Activated T-cell treated with anti-CD3 and anti-CD28 coated beads, Interleukin-2, amount 50 U/mL, for 4 hours (primary cell): ENCODE results near the gene CCM2. TPM values are rescaled to one million over a fixed set of nuclear protein-coding genes. Genes with fewer than 3 reads are reported as not detected.

Source experiments
- ATAC-seq, 2 donors: fragments of 200-7000 bp; cut with Tn5 transposase; one replicate each; pipeline ENCODE4 v1.10.0; 2021
- DNase-seq: peaks from one replicate; pipeline ENCODE4 v3.0.0-alpha.2; 2020
- H3K27me3 Mint-ChIP-seq: one replicate; pipeline ENCODE4 v1.8.0; 2021; ENCODE audit warnings: low read depth, mixed read lengths
- H3K36me3 Mint-ChIP-seq: one replicate; pipeline ENCODE4 v1.8.0; 2022; ENCODE audit warnings: mixed read lengths; ENCODE audit not compliant: insufficient read depth
- H3K4me1 Mint-ChIP-seq: one replicate; pipeline ENCODE4 v1.8.0; 2021; ENCODE audit warnings: low read depth, mixed read lengths
- H3K4me3 Mint-ChIP-seq: one replicate; pipeline ENCODE4 v1.8.0; 2021; ENCODE audit warnings: mild to moderate bottlenecking, moderate library complexity, mixed read lengths
- H3K9me3 Mint-ChIP-seq: one replicate; pipeline ENCODE4 v1.8.0; 2021; ENCODE audit warnings: mixed read lengths
- total RNA-seq, 3 donors: library from RNA; stranded (reverse); gene quantifications; one replicate each; pipeline ENCODE4 v1.2.1, GENCODE V29; 2021

The CCM2 gene
- total RNA-seq, 3 donors from 2014 or later, result 35.9 to 38.2 (median 36.6) TPM

DNA sequence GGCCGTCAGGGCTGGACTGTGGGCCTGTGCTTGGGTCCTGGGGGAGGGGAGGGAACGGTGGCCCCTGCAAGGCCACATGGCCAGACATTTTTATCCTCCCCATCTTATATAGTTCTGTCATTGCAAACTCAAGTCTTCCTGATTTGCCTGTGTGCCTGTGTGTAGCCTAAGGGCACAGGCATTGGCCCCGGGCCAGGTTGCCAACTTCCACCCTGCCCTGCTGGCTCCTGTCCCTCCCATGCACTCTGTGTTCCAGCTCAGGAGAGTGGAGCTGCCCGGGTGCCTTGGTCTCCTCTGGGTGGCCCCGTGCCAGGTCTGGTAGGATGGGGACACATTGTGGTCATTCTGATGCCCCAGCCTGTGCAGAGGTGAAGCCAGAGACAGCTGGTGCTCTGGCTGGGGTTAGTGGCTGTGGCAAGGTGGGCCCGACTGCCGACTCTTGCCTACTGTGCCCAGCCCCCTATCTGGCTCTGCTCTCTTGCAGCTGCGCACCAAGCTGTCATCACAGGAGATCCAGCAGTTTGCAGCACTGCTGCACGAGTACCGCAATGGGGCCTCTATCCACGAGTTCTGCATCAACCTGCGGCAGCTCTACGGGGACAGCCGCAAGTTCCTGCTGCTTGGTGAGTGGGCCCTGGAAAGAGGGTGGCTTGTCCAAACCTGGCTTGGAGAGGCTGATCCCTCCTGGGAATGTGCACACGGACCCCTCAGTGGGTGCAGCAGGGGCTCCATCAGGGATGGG, 74.0 kb downstream of the CCM2 start:
- Mint-ChIP-seq H3K9me3 (no peaks in the 10 kb centered on the region), H3K36me3 (peaks cover 39% of the 10 kb centered on the region), H3K4me3 (no peak overlapping the region), H3K4me1 (peaks cover 8% of the 10 kb centered on the region), H3K27me3 (no peaks in the 10 kb centered on the region)
- ATAC-seq (no peak), DNase-seq (no peak)

DNA sequence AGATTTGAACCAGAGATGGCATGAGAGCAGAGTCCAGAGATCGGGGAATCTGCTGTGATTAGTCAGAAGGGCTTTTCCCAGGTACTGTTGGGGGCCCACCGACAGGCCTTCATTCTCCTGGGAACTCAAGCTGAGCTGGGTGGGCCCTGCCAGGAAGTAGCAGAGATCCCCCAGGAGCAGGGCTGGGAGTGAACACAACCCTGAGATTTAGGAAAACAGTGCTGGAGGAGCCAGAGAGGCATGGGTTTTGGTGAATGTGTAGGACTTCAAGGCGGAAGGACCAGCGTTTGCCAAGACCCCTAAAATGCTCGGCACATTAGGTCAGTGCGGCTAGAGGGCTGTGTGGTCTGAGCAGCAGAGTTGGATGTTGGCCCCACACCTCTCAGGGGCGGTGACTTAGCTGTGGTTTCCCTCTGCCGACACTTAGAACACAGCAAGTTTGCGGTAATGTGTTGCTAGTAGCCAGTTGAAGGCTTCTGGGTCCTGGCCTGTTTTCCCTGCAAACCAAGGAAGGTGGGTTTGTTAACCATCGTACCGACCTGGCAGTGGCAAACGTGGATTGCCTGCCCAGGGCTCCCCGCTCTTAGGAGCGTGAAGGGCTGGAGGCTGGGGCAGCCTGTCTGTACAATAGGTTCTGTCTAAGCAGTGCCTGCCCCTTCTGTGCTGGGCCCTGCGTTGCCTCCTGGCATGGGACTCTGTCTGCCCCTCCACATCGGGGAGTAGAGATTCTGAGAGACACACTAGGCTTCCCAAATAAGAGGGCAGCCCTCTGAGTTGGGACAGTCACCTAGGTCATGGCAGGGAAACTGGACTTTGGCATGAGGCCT, 74.7 kb downstream of the CCM2 start:
- ATAC-seq (no peak), DNase-seq (no peak)
- H3K27me3 Mint-ChIP-seq, result no peaks in the 10 kb centered on the region
- no peaks in the 10 kb centered on the region for H3K9me3 Mint-ChIP-seq
- no peak overlapping the region for H3K4me3 Mint-ChIP-seq
- H3K4me1 Mint-ChIP-seq, result peaks cover 8% of the 10 kb centered on the region
- peaks cover 35% of the 10 kb centered on the region for H3K36me3 Mint-ChIP-seq

DNA sequence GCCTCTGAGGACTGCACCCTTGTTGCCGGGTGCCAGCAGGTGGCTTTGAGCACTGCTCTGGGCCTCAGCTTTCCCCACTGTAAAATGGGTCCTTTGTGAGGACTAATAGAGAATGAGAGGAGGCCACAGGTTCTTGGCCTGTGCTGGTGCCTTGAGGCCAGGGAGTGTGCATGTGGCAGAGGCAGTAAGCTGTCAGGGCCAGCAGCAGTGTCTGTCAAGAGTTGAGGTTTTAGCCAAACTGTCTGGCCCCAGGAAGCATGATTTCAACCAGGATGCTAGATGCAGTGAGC, 75.3 kb downstream of the CCM2 start:
- Mint-ChIP-seq H3K4me1 (peaks cover 8% of the 10 kb centered on the region), H3K27me3 (no peaks in the 10 kb centered on the region), H3K36me3 (peaks cover 31% of the 10 kb centered on the region), H3K9me3 (no peaks in the 10 kb centered on the region), H3K4me3 (no peak overlapping the region)
- DNase-seq (no peak), ATAC-seq (no peak)

DNA sequence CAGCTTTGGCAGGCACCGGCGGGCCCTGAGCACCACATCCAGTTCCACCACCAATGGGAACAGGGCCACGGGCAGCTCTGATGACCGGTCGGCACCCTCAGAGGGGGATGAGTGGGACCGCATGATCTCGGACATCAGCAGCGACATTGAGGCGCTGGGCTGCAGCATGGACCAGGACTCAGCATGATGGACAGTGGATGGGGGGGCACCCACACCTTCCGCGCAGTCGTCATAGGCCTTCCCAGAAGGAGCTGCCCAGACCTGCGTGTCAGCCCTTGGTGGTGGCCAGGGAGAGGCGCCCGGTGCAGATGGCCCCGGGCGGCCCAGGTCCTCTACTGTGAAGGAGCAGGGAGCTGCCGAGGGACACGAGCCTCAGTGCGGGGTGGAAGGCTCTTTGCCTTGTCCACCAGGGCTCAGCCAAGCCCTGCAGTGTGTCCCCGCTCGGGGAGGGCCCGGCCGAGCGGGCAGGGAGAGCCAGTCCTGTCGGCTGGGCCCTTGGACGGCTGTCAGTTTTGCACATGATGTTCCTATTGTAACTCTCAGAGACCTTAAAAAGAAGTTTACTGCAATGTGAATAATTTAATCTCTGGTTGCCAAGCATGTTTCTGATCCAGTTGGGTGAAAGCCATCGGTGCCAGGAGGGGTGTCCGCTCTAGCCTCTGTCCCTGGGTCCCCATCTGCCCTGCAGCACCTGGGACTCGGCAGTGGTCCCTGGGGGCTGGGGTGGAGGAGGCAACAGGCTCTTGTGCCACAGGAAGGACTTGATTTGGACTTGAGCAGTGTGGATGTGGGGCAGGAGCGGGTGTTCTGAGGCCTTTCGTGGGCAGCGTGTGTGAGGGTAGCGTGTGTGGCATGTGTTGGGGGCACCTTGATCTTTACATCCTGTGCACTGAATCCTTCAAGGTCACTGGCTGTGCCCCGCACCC, 76.1 kb downstream of the CCM2 start:
- H3K27me3 Mint-ChIP-seq, result no peaks in the 10 kb centered on the region
- peaks cover 31% of the 10 kb centered on the region for H3K36me3 Mint-ChIP-seq

DNA sequence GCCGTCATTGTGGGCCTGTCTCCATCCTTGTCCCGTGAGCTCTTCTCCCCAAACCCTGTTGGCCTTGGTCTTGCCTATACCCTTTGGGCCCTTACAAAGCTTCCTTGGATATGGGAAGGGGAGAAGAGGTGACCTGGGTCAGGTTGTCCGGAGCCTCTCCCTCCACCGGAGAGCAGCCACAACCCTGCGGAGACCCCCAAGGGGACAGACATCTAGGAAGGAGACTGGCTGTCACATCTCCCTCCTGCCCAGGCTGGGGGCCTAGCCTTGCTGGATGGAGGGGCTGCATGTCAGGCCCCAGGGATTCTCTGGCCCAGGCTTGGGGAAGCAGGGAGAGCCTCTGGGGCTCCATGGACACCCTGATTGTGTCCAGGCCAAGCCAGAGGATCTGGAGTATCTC, 76.9 kb downstream of the CCM2 start:
- H3K4me3 Mint-ChIP-seq, result no peak overlapping the region
- H3K36me3 Mint-ChIP-seq, result peaks cover 27% of the 10 kb centered on the region
- DNase-seq, result no peak
- no peak for ATAC-seq
- H3K4me1 Mint-ChIP-seq, result peaks cover 6% of the 10 kb centered on the region
- H3K9me3 Mint-ChIP-seq, result no peaks in the 10 kb centered on the region
- H3K27me3 Mint-ChIP-seq, result no peaks in the 10 kb centered on the region

More for the DNA sequence above, 76.1 kb downstream of the CCM2 start:
- no peaks in the 10 kb centered on the region for H3K9me3 Mint-ChIP-seq
- H3K4me3 Mint-ChIP-seq, result no peak overlapping the region
- DNase-seq (no peak), ATAC-seq (no peak)
- peaks cover 8% of the 10 kb centered on the region for H3K4me1 Mint-ChIP-seq

DNA sequence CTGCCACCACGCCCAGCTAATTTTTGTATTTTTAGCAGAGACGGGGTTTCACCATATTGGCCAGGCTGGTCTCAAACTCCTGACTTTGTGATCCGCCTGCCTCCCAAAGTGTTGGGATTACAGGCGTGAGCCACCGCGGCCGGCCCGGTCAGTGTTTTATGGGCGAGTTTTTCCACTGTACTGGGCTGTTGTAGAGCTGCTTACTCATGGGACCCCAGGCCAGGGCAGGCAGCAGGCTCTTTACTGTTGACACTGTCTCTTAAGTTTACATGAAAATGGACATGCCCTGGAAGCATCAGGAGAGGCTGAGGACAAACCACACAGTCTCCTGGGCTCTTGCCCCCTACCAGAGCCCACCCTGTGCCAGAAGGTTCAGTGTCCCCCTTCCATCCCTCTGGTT, 77.6 kb downstream of the CCM2 start:
- ATAC-seq (no peak), DNase-seq (no peak)
- Mint-ChIP-seq H3K27me3 (no peaks in the 10 kb centered on the region), H3K4me1 (peaks cover 6% of the 10 kb centered on the region), H3K9me3 (no peaks in the 10 kb centered on the region), H3K4me3 (no peak overlapping the region), H3K36me3 (peaks cover 24% of the 10 kb centered on the region)

DNA sequence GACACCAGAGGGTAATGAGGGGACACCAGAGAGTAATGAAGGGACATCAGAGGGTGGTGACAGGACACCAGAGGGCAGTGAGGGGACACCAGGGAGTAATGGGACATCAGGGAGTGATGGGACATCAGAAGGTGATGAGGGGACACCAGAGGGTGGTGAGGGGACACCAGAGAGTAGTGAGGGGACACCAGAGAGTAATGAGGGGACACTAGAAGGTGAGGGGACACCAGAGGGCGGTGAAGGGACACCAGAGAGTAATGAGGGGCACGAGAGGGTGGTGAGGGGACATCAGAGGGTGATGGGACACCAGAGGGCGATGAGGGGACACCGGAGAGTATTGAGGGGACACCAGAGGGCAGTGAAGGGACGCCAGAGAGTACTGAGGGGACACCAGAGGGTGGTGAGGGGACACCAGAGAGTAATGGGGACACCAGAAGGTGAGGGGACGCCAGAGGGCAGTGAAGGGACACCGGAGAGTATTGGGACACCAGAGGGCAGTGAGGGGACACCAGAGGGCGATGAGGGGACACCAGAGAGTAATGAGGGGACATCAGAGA, 78.2 kb downstream of the CCM2 start:
- Mint-ChIP-seq H3K36me3 (peaks cover 18% of the 10 kb centered on the region), H3K27me3 (no peaks in the 10 kb centered on the region), H3K9me3 (no peaks in the 10 kb centered on the region), H3K4me1 (peaks cover 2% of the 10 kb centered on the region), H3K4me3 (no peak overlapping the region)
- no peak for DNase-seq
- ATAC-seq, result no peak

DNA sequence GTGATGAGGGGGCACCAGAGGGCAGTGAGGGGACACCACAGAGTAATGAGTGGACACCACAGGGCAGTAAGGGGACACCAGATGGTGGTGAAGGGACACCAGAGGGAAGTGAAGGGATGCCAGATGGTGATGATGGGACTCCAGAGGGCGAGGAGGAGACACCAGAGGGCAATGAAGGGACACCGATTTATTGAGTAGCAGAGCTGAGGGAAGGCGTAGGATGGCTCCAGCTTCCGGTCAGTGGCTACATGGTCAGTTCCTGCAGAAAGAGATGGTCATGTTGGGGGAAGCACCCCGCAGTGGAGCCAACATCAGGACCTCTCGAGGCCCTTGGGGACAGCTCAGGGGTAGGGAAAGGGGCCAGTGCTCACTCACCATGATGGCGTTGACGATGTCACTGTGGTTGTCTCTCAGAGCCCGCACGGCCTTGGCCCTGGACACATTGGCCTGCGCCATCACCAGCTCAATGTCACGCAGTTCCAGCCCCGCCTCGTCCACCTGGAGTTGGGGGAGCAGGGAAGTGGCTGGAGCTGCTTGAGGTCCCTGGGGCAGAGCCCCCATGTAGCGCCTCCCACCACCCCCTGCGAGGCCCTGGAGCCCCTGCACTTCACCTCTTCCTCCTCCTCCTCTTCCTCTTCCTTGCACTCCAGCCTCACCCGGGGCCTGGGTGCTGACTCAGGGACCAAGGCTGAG, 80.4 kb downstream of the CCM2 start:
- DNase-seq (no peak), ATAC-seq (no peak)
- H3K4me1 Mint-ChIP-seq, result no peaks in the 10 kb centered on the region
- H3K27me3 Mint-ChIP-seq, result no peaks in the 10 kb centered on the region
- H3K4me3 Mint-ChIP-seq, result no peak overlapping the region
- peaks cover 3% of the 10 kb centered on the region for H3K36me3 Mint-ChIP-seq
- no peaks in the 10 kb centered on the region for H3K9me3 Mint-ChIP-seq

DNA sequence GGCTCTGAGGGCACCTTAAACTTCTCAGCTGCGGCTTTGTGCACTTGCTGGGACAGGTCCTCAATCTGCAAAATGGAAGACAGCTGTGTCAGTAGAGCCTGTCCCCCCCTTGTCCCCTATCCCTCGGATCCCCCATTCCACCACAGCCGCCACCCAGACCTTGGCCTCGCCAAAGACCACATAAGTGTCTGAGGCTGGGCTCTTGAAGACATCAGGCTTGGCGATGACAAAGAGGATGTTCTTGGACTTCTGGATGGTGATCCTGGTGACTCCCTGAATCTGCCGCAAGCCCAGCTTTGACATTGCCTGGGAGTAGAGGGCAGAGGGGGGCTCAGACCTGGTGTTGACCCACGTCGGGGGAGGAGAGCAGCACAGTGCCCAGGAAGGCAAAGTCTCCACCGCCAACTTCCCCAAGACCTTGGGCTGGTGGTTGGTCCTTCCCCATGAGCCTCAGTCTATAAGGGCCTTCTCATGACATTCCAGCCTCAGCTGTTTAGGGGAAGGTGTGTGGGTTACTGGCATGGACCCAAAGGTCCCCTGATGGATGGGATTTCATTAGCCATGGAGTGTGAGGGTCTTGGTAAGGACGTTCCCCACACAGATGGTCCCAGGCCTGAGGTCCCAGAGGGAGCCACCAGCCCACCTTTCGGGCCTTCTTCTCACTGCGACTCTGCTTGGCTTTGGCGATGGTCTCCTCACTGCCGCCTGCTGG, 81.1 kb downstream of the CCM2 start:
- H3K27me3 Mint-ChIP-seq, result no peaks in the 10 kb centered on the region
- ATAC-seq, result no peak
- H3K36me3 Mint-ChIP-seq, result peaks cover 3% of the 10 kb centered on the region
- no peaks in the 10 kb centered on the region for H3K4me1 Mint-ChIP-seq
- DNase-seq, result no peak
- H3K4me3 Mint-ChIP-seq, result no peak overlapping the region
- H3K9me3 Mint-ChIP-seq, result no peaks in the 10 kb centered on the region

GRCh38 chr7:45081670-45081974, 81.6 kb downstream of the CCM2 start:
- no peaks in the 10 kb centered on the region for H3K4me1 Mint-ChIP-seq
- DNase-seq, result no peak
- no peaks in the 10 kb centered on the region for H3K27me3 Mint-ChIP-seq
- no peaks in the 10 kb centered on the region for H3K9me3 Mint-ChIP-seq
- no peak for ATAC-seq
- no peak overlapping the region for H3K4me3 Mint-ChIP-seq
- H3K36me3 Mint-ChIP-seq, result no peaks in the 10 kb centered on the region

GRCh38 chr7:45082031-45082830, 82.2 kb downstream of the CCM2 start:
- no peaks in the 10 kb centered on the region for H3K27me3 Mint-ChIP-seq
- DNase-seq (no peak), ATAC-seq (no peak)
- H3K4me3 Mint-ChIP-seq, result no peak overlapping the region
- H3K4me1 Mint-ChIP-seq, result no peaks in the 10 kb centered on the region
- no peaks in the 10 kb centered on the region for H3K36me3 Mint-ChIP-seq
- H3K9me3 Mint-ChIP-seq, result no peaks in the 10 kb centered on the region

DNA sequence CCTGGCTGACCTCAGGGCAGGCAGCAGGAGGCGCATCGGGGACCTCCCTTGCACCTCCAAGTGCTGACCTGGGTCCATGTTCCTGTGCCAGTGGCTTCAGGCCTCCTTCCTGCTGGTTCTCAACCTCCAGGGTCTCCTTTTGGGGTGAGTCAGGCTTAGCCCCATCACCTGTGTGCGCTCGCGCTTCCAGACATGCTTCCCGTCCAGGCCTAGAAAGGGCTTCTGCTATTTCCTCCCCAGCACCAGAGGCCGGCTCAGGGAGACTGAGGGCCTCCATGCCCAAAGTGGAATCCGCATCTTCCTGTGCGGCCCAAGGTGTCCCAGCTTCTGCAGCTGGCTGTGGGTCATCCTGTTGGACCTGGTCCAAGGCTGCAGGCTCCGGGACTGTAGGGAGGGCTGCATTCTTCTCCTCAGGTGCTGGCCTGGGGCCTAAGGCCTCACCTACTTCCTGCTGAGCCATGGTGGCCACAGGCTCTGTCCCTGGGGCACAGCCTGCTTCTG, 82.9 kb downstream of the CCM2 start:
- Mint-ChIP-seq H3K9me3 (no peaks in the 10 kb centered on the region), H3K27me3 (peaks cover under 1% of the 10 kb centered on the region), H3K4me1 (no peaks in the 10 kb centered on the region), H3K36me3 (no peaks in the 10 kb centered on the region), H3K4me3 (no peak overlapping the region)
- ATAC-seq (no peak), DNase-seq (no peak)

DNA sequence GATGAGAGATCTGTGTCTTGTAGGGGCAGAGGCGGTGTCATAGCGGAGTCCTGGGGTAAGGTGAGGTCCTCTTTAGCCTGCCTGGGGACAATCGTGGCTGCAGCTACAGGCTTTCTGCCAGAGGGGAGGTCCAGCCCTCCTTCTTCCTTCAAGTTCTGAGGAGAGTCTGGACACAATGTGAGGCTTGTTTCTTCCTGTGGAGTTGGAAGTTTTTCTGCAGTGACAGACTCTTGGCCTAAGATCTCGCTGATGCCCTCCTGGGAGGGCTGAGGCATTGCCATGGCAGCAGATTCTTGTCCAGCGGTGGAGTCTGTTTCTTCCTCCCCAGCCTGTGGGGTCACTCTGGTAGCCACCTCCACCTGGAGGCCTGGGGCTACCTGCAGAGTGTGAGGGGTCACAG, 84.3 kb downstream of the CCM2 start:
- DNase-seq (no peak), ATAC-seq (no peak)
- Mint-ChIP-seq H3K36me3 (no peaks in the 10 kb centered on the region), H3K27me3 (peaks cover 8% of the 10 kb centered on the region), H3K9me3 (no peaks in the 10 kb centered on the region), H3K4me3 (no peak overlapping the region), H3K4me1 (peaks cover 2% of the 10 kb centered on the region)
